HL-60 (cell line): ENCODE measurements around the gene KDM8.

Experiments used
- DNase-seq, 2 experiments: peaks; one replicate each; pipeline ENCODE4 v3.0.0-alpha.2; 2010 to 2020; ENCODE audit warnings: low read depth in 1 of 2, low spot score in 1 of 2
- H3K27ac ChIP-seq: fragments of 250-450 bp; sonication (Bioruptor Pico); replicated peaks from 2 replicates; pipeline ENCODE4 v1.5.1; 2020; ENCODE audit warnings: mild to moderate bottlenecking, moderate library complexity
- H3K27me3 ChIP-seq: fragments of 250-450 bp; sonication (Bioruptor Pico); 2 replicates; pipeline ENCODE4 v1.5.1; 2021; ENCODE audit warnings: mild to moderate bottlenecking, moderate library complexity; ENCODE audit not compliant: insufficient read depth, poor library complexity, severe bottlenecking
- H3K4me3 ChIP-seq: replicated peaks from 2 replicates; pipeline ENCODE4 v1.5.1; 2011; ENCODE audit warnings: mild to moderate bottlenecking, control low read depth, low read length; ENCODE audit not compliant: insufficient read depth
- GABPA ChIP-seq: IDR thresholded peaks from 2 replicates; pipeline ENCODE4 v1.6.1; 2012; ENCODE audit warnings: low read depth
- POLR2AphosphoS5 ChIP-seq: IDR thresholded peaks from 2 replicates; pipeline ENCODE4 v1.6.1; 2012; ENCODE audit warnings: low read depth
- SPI1 ChIP-seq: IDR thresholded peaks from 2 replicates; pipeline ENCODE4 v1.6.1; 2012; ENCODE audit warnings: low read depth, mild to moderate bottlenecking, borderline replicate concordance
- TF ChIP-seq, protein P1 (sequence below): IDR thresholded peaks from 2 replicates; pipeline ENCODE4 v1.6.1; 2012; ENCODE audit warnings: low read depth; ENCODE audit not compliant: insufficient replicate concordance
- TF ChIP-seq, protein P2 (sequence below): IDR thresholded peaks from one replicate; pipeline ENCODE4 v1.5.1; 2011; ENCODE audit warnings: low read length, control low read depth, inconsistent platforms; ENCODE audit not compliant: insufficient read depth

KDM8 gene

DNA sequence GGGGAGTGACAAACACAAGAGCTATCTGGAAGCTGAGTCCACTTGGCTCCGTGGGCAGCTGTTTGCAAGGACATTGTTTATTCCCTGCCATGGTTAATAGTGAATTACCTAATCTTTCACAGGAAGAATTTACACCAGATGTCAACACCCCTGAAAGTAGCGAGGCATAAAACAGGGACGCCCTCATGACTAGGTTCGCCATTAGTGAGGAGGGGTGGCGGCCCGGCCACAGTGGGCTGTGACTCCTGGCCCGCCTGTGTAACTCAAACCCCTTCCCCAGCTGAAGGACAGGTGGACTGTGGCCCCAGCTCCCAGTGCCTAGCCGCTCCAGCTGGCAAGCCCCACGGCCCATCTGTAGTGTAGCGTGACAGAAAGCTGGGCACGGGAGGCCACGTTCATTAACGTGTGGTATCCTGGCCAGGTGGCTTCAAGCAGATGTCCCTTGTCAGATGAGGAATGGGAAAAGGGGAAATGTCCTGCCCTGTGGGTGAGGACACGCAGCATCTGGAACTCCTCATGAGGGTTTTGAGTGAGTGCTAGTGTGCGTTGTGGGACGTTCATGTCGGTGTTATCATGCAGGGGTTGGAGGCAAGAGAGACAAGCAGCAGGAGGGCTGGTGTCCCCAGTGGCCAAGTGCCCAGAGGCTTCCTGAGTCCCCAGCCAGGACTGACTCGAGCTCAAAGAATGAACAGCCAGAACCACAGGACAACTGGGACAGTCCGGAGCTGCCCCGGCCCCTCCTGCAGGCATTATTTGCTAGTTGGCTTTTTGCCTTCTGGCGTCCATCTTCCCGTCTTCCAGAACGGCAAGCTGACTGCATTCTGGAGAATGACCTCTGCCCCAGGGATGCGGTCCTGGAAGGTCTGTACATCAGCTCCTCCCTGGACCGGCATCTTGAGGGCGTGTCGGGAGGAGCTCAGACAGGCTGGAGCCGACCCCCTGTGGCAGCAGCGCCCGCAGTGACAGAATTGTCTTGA, 19.2 kb downstream of the KDM8 start:
- H3K4me3 ChIP-seq, result no peak overlapping the region
- no peak for DNase-seq
- no peak overlapping the region for H3K27ac ChIP-seq
- no peaks in the 10 kb centered on the region for H3K27me3 ChIP-seq
- TF ChIP-seq, protein P1, sequence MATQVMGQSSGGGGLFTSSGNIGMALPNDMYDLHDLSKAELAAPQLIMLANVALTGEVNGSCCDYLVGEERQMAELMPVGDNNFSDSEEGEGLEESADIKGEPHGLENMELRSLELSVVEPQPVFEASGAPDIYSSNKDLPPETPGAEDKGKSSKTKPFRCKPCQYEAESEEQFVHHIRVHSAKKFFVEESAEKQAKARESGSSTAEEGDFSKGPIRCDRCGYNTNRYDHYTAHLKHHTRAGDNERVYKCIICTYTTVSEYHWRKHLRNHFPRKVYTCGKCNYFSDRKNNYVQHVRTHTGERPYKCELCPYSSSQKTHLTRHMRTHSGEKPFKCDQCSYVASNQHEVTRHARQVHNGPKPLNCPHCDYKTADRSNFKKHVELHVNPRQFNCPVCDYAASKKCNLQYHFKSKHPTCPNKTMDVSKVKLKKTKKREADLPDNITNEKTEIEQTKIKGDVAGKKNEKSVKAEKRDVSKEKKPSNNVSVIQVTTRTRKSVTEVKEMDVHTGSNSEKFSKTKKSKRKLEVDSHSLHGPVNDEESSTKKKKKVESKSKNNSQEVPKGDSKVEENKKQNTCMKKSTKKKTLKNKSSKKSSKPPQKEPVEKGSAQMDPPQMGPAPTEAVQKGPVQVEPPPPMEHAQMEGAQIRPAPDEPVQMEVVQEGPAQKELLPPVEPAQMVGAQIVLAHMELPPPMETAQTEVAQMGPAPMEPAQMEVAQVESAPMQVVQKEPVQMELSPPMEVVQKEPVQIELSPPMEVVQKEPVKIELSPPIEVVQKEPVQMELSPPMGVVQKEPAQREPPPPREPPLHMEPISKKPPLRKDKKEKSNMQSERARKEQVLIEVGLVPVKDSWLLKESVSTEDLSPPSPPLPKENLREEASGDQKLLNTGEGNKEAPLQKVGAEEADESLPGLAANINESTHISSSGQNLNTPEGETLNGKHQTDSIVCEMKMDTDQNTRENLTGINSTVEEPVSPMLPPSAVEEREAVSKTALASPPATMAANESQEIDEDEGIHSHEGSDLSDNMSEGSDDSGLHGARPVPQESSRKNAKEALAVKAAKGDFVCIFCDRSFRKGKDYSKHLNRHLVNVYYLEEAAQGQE, result no peak
- TF ChIP-seq GABPA, result no peak
- no peak for TF ChIP-seq SPI1
- no peak for TF ChIP-seq POLR2AphosphoS5
- TF ChIP-seq, protein P2, sequence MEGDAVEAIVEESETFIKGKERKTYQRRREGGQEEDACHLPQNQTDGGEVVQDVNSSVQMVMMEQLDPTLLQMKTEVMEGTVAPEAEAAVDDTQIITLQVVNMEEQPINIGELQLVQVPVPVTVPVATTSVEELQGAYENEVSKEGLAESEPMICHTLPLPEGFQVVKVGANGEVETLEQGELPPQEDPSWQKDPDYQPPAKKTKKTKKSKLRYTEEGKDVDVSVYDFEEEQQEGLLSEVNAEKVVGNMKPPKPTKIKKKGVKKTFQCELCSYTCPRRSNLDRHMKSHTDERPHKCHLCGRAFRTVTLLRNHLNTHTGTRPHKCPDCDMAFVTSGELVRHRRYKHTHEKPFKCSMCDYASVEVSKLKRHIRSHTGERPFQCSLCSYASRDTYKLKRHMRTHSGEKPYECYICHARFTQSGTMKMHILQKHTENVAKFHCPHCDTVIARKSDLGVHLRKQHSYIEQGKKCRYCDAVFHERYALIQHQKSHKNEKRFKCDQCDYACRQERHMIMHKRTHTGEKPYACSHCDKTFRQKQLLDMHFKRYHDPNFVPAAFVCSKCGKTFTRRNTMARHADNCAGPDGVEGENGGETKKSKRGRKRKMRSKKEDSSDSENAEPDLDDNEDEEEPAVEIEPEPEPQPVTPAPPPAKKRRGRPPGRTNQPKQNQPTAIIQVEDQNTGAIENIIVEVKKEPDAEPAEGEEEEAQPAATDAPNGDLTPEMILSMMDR, result no peak

DNA sequence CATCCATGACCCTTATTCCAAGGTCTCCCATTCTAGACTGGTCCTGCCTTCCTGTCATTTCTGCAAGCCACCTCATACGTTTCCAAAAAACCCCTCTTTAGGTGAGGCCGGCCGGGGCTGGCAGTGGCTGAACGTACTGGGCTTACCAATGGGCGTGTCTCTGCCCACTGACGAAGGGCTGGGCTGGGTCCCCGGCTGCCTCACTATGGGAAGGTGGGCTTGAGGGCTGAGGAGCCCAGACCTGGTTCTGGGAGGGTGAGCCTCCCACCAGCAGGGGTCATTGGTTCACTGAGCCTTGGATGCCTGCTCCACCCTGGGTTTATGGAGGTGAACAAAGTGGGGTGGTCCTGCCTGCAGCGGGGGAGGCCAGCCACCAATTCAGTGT, 19.9 kb downstream of the KDM8 start:
- no peak overlapping the region for H3K4me3 ChIP-seq
- no peak for DNase-seq

DNA sequence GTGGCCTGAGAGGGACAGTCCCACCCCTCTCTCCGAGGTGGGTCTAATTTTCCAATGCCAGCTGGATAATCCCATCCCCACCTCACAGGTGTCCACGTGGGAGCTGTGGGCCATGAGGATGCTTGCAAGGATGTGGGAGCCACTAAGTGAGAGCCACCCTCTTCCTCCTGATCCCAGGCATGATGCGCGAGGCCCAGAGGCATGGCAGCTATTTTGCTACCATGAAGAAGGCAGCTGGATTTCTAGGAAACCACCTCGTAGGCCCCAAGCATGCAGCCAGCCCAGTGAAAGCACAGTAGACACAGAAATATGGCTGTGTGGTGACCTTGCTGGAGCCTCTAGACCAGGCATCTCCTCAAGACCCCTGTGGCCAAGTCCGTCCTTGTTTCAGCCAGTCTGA, 20.4 kb downstream of the KDM8 start:
- TF ChIP-seq, protein P2, result no peak
- TF ChIP-seq GABPA, result no peak
- TF ChIP-seq, protein P1, result no peak
- TF ChIP-seq POLR2AphosphoS5, result no peak
- no peak for TF ChIP-seq SPI1
- no peak overlapping the region for H3K4me3 ChIP-seq
- H3K27ac ChIP-seq, result no peak overlapping the region
- no peaks in the 10 kb centered on the region for H3K27me3 ChIP-seq
- no peak for DNase-seq

More for the DNA sequence above, 19.9 kb downstream of the KDM8 start:
- Histone ChIP-seq H3K27me3 (no peaks in the 10 kb centered on the region), H3K27ac (no peak overlapping the region)
- TF ChIP-seq GABPA (no peak), POLR2AphosphoS5 (no peak), SPI1 (no peak)
- TF ChIP-seq, protein P2, result no peak
- TF ChIP-seq, protein P1, result no peak
